HepG2 (cell line): ENCODE results near the gene TNRC18. TPM values are rescaled to one million over a fixed set of nuclear protein-coding genes. Genes with fewer than 3 reads are reported as not detected.

ENCODE experiments used
- AFF4 ChIP-seq: sonication (generic); formaldehyde crosslinking; IDR thresholded peaks from 2 replicates; pipeline ENCODE4 v1.4.0; 2020; ENCODE audit warnings: missing genetic modification reagents
- ATM ChIP-seq: fragments of 450-650 bp; IDR thresholded peaks from 2 replicates; pipeline ENCODE4 v1.7.1; 2017; ENCODE audit warnings: mild to moderate bottlenecking, borderline replicate concordance
- BCL6 ChIP-seq: IDR thresholded peaks from 2 replicates; pipeline ENCODE4 v1.6.1; 2016; ENCODE audit warnings: missing genetic modification reagents, missing compliant biosample characterization
- GATAD1 ChIP-seq: IDR thresholded peaks from 2 replicates; pipeline ENCODE4 v1.6.1; 2016; ENCODE audit warnings: missing genetic modification reagents, missing compliant biosample characterization
- HNRNPK ChIP-seq: fragments of 200-400 bp; formaldehyde crosslinking; IDR thresholded peaks from 2 replicates; pipeline ENCODE4 v1.6.1; 2018; ENCODE audit warnings: low read length, low read depth, moderate library complexity, mild to moderate bottlenecking; ENCODE audit not compliant: poor library complexity, severe bottlenecking
- HNRNPLL ChIP-seq: fragments of 200-400 bp; formaldehyde crosslinking; IDR thresholded peaks from 2 replicates; pipeline ENCODE4 v1.6.1; 2017; ENCODE audit warnings: mild to moderate bottlenecking, low read depth, low read length; ENCODE audit not compliant: poor library complexity, severe bottlenecking
- IKZF4 ChIP-seq: sonication (generic); formaldehyde crosslinking; IDR thresholded peaks from 2 replicates; pipeline ENCODE4 v1.5.1; 2020; ENCODE audit warnings: borderline replicate concordance, mild to moderate bottlenecking, low read depth, missing genetic modification reagents; ENCODE audit errors: not compliant biosample characterization
- MYC ChIP-seq: sonication (generic); formaldehyde crosslinking; IDR thresholded peaks from 2 replicates; pipeline ENCODE4 v1.9.0; 2021; ENCODE audit warnings: missing genetic modification reagents, borderline replicate concordance
- MYPOP ChIP-seq: sonication (generic); formaldehyde crosslinking; IDR thresholded peaks from 2 replicates; pipeline ENCODE4 v1.8.1; 2023; ENCODE audit warnings: mild to moderate bottlenecking, moderate library complexity, missing genetic modification reagents
- NFATC3 ChIP-seq: sonication (generic); formaldehyde crosslinking; IDR thresholded peaks from 2 replicates; pipeline ENCODE4 v1.5.1; 2020; ENCODE audit warnings: mild to moderate bottlenecking, missing genetic modification reagents
- PCBP2 ChIP-seq: fragments of 200-400 bp; formaldehyde crosslinking; optimal IDR thresholded peaks from 2 replicates; pipeline ENCODE3; 2018; ENCODE audit warnings: low read length, low read depth; ENCODE audit not compliant: poor library complexity, severe bottlenecking
- PITX1 ChIP-seq: sonication (generic); formaldehyde crosslinking; IDR thresholded peaks from 2 replicates; pipeline ENCODE4 v1.5.1; 2020; ENCODE audit warnings: mild to moderate bottlenecking, missing genetic modification reagents
- RARA ChIP-seq: IDR thresholded peaks from 2 replicates; pipeline ENCODE4 v1.6.1; 2016; ENCODE audit warnings: missing genetic modification reagents, missing compliant biosample characterization
- SNRNP70 ChIP-seq: fragments of 200-400 bp; formaldehyde crosslinking; IDR thresholded peaks from 2 replicates; pipeline ENCODE4 v1.6.1; 2017; ENCODE audit warnings: mild to moderate bottlenecking, low read depth, low read length, moderate library complexity
- TGIF2 ChIP-seq: IDR thresholded peaks from 2 replicates; pipeline ENCODE4 v1.6.1; 2016; ENCODE audit warnings: control low read depth, missing compliant biosample characterization
- THAP11 ChIP-seq: IDR thresholded peaks from 2 replicates; pipeline ENCODE4 v1.6.1; 2016; ENCODE audit warnings: missing biosample characterization, missing genetic modification reagents
- TOE1 ChIP-seq: sonication (generic); formaldehyde crosslinking; IDR thresholded peaks from 2 replicates; pipeline ENCODE4 v1.4.0; 2020; ENCODE audit warnings: mild to moderate bottlenecking, missing genetic modification reagents
- ZBTB8A ChIP-seq: sonication (generic); formaldehyde crosslinking; IDR thresholded peaks from 2 replicates; pipeline ENCODE4 v1.4.0; 2020; ENCODE audit warnings: mild to moderate bottlenecking, low read depth, missing genetic modification reagents, borderline replicate concordance
- ZNF251 ChIP-seq: sonication (generic); formaldehyde crosslinking; IDR thresholded peaks from 2 replicates; pipeline ENCODE4 v1.9.0; 2021; ENCODE audit warnings: mild to moderate bottlenecking, missing genetic modification reagents
- ZNF44 ChIP-seq: sonication (generic); formaldehyde crosslinking; IDR thresholded peaks from 2 replicates; pipeline ENCODE4 v1.5.1; 2020; ENCODE audit warnings: mild to moderate bottlenecking, missing genetic modification reagents
- ZNF841 ChIP-seq: sonication (generic); formaldehyde crosslinking; IDR thresholded peaks from 2 replicates; pipeline ENCODE4 v1.8.1; 2023; ENCODE audit warnings: missing genetic modification reagents, borderline replicate concordance
- ZSCAN9 ChIP-seq: IDR thresholded peaks from 2 replicates; pipeline ENCODE4 v1.6.1; 2016; ENCODE audit warnings: borderline replicate concordance
- polyA plus RNA-seq, 8 experiments: library from polyadenylated mRNA; depleted of rRNA in 3 of 8; stranded (reverse) in 7 of 8; unstranded in 1 of 8; fragments of >200 nt; fragmentation: Illumina TruSeq in 4 of 8; extraction: Trizol in 4 of 8; gene quantifications; 2 replicates each; pipeline versions ENCODE4 v1.2.1 to v1.2.3, GENCODE V29; 2011 to 2016; ENCODE audit warnings: low read depth in 4 of 8, missing spikeins in 1 of 8, mixed read lengths in 1 of 8; ENCODE audit not compliant: insufficient read depth in 1 of 8
- total RNA-seq, 5 experiments: library from RNA; depleted of rRNA; stranded (reverse); fragments of >200 nt; fragmentation: Illumina TruSeq; extraction: Trizol; gene quantifications; 2 replicates each; pipeline ENCODE4 v1.2.3, GENCODE V29; 2016; ENCODE audit warnings: low read depth in 1 of 5
- TF ChIP-seq, protein P1 (sequence below): fragments of 450-650 bp; IDR thresholded peaks from 2 replicates; pipeline ENCODE4 v1.6.1; 2017; ENCODE audit warnings: mild to moderate bottlenecking

The TNRC18 gene
- total and polyA plus RNA-seq, 2 of the 13 experiments (the other 11 are each of a cell fraction or from before 2014, with no cell fraction given), result 11.7 to 17.4 TPM

DNA sequence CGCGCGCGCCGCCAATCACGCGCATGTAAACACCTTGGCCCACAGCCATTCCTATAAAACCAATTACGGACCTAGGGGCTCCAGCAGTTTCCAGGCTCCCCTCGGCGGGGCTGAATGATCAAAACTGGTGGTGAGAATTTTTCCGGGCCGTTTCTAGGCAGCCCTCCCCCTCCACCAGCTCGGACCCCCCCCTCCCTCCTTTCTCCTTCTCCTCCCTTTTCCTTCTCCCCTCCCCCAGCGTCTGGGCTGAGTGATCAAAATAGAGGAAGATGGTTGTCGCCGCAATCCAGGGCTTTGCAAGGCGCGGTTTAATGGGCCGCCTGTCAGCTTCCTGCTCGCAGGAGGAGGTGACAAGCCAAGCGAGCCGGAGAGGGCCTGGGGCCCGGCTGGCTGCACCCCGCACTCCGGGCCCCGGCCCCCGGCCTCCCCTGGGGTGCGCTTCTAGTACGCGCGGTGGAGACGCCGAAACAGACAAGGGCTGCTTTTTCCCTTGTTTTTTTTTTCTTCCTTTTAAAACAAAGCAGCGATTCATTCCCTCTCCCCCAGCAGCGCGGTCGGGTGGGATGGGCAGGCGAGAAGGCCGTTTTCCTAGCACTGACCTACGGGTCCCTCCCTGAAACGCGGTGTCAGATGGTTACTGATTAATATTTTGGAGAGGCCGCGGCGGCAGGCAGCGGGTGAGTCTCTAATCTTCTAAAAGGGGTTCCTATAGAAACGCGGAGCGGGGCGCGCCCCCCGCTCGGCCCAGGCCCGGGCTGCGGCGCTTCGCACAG is 528 bp upstream of the TNRC18 start (continued):
- TF ChIP-seq SNRNP70, result no peak
- TF ChIP-seq TOE1 (CRISPR knock-in tag), result no peak
- TF ChIP-seq MYC, result no peak
- peak; percentile 69 for TF ChIP-seq TGIF2 (CRISPR knock-in tag)
- TF ChIP-seq THAP11 (CRISPR knock-in tag), result peak; percentile 46; the same call in 1 of the 2 replicates
- TF ChIP-seq ZBTB8A (CRISPR knock-in tag), result no peak
- TF ChIP-seq MYPOP (CRISPR knock-in tag), result 0 out of 2 replicates have a peak, but pooled peaks have one; percentile 54
- no peak for TF ChIP-seq ZNF44 (CRISPR knock-in tag)
- peak; percentile 46; the same call in 1 of the 2 replicates for TF ChIP-seq BCL6 (CRISPR knock-in tag)
- TF ChIP-seq PITX1, result no peak
- peak; percentile 40; the same call in 1 of the 2 replicates for TF ChIP-seq AFF4 (CRISPR knock-in tag)
- no peak for TF ChIP-seq NFATC3
- peak; percentile 78 for TF ChIP-seq HNRNPK
- TF ChIP-seq ZSCAN9, result no peak
- TF ChIP-seq HNRNPLL, result no peak
- TF ChIP-seq, protein P1, sequence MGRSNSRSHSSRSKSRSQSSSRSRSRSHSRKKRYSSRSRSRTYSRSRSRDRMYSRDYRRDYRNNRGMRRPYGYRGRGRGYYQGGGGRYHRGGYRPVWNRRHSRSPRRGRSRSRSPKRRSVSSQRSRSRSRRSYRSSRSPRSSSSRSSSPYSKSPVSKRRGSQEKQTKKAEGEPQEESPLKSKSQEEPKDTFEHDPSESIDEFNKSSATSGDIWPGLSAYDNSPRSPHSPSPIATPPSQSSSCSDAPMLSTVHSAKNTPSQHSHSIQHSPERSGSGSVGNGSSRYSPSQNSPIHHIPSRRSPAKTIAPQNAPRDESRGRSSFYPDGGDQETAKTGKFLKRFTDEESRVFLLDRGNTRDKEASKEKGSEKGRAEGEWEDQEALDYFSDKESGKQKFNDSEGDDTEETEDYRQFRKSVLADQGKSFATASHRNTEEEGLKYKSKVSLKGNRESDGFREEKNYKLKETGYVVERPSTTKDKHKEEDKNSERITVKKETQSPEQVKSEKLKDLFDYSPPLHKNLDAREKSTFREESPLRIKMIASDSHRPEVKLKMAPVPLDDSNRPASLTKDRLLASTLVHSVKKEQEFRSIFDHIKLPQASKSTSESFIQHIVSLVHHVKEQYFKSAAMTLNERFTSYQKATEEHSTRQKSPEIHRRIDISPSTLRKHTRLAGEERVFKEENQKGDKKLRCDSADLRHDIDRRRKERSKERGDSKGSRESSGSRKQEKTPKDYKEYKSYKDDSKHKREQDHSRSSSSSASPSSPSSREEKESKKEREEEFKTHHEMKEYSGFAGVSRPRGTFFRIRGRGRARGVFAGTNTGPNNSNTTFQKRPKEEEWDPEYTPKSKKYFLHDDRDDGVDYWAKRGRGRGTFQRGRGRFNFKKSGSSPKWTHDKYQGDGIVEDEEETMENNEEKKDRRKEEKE, result no peak
- TF ChIP-seq GATAD1 (CRISPR knock-in tag), result 0 out of 2 replicates have a peak, but pooled peaks have one; percentile 9
- peak; percentile 45 for TF ChIP-seq RARA
- TF ChIP-seq PCBP2, result peak; percentile 34
- no peak for TF ChIP-seq ZNF251 (CRISPR knock-in tag)
- TF ChIP-seq IKZF4 (CRISPR knock-in tag), result no peak
- no peak for TF ChIP-seq ATM
- TF ChIP-seq ZNF841, result no peak
